Measurements from ENCODE around the gene ZNF124.

ZNF124 gene

GRCh38 chr1:247115545-247115944, 56.3 kb downstream of the ZNF124 start:
- H3K4me3 ChIP-seq (ENCODE audit: low read length): no peak overlapping the region
- H2AFZ ChIP-seq (ENCODE audit: low read depth, low read length): no peak overlapping the region
- H3K4me2 ChIP-seq (ENCODE audit: low read length): no peak overlapping the region
- H3K27ac ChIP-seq (ENCODE audit: low read length): no peak overlapping the region
- TF ChIP-seq CTCF (IDR thresholded peaks at IDR 0.05; ENCODE audit: low read depth, low read length) (no peak), EZH2phosphoT487 (IDR thresholded peaks at IDR 0.05; ENCODE audit: low read depth) (no peak)
- H3K36me3 ChIP-seq (replicated peaks; ENCODE audit: low read depth, low read length): no peaks in the 10 kb centered on the region
- H3K4me1 ChIP-seq (ENCODE audit: low read length): no peaks in the 10 kb centered on the region
- H3K9me3 ChIP-seq (ENCODE audit: insufficient read depth, low read length): no peaks in the 10 kb centered on the region
- H4K20me1 ChIP-seq (ENCODE audit: insufficient read depth, low read length): no peaks in the 10 kb centered on the region
- no peaks in the 10 kb centered on the region for H3K79me2 ChIP-seq (ENCODE audit: low read length)
- H3K27me3 ChIP-seq (ENCODE audit: low read depth, low read length): no peaks in the 10 kb centered on the region
- H3K9ac ChIP-seq (ENCODE audit: low read length): no peak overlapping the region

- no peak overlapping the region for H3K27ac ChIP-seq (ENCODE audit: low read length)
- H3K9ac ChIP-seq (ENCODE audit: low read length): no peak overlapping the region
- TF ChIP-seq CTCF (IDR thresholded peaks at IDR 0.05; ENCODE audit: low read depth, low read length) (no peak), EZH2phosphoT487 (IDR thresholded peaks at IDR 0.05; ENCODE audit: low read depth) (no peak)
- H3K79me2 ChIP-seq (ENCODE audit: low read length): no peaks in the 10 kb centered on the region
- no peaks in the 10 kb centered on the region for H3K27me3 ChIP-seq (ENCODE audit: low read depth, low read length)
- H2AFZ ChIP-seq (ENCODE audit: low read depth, low read length): no peak overlapping the region
- no peaks in the 10 kb centered on the region for H3K9me3 ChIP-seq (ENCODE audit: insufficient read depth, low read length)
- no peak overlapping the region for H3K4me3 ChIP-seq (ENCODE audit: low read length)
- H3K4me2 ChIP-seq (ENCODE audit: low read length): no peak overlapping the region
- no peaks in the 10 kb centered on the region for H3K36me3 ChIP-seq (replicated peaks; ENCODE audit: low read depth, low read length)
- H4K20me1 ChIP-seq (ENCODE audit: insufficient read depth, low read length): no peaks in the 10 kb centered on the region
- H3K4me1 ChIP-seq (ENCODE audit: low read length): no peaks in the 10 kb centered on the region
Observed at GRCh38 chr1:247115141-247115510, 56.7 kb downstream of the ZNF124 start.

DNA sequence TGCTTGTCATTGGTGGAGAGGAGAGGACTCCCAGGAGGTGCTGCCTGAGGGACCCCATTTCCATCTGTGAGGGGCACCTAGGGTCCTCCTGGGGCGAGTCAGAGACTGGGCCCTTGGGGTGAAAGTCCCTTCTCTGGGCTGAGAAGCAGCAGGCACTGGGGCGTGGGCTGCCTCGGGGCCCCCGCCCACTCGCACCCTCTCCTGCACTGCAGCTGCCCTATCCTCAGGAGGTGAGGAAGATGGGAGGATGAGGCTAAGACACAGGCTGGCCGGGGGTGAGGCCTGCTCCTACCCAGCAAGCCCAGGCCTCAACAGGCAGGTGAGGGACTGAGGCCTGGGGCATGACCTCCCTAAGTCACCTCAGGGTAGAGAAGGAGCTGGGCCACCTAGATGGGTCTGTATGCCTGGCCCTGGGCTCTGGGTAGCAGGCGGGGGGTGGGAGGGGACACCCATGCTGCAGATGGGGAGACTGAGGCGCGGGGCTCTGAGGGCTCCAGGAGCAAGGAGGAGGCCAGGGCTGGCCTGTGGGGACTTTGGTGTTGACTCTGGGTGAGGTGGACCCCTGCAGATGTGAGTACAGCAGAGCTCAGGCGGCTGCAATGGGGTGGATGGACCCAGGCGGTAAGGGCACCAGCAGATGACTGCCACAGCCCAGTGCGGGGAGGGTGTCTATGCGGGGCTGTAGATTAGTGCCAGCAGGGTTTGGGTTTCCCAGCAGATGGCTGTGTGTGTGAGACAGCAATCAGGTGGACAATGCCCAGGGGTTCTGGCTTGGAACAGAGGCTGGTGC, 57.3 kb downstream of the ZNF124 start:
- H3K9ac ChIP-seq (ENCODE audit: low read length): no peak overlapping the region
- no peak overlapping the region for H2AFZ ChIP-seq (ENCODE audit: low read depth, low read length)
- H3K79me2 ChIP-seq (ENCODE audit: low read length): no peaks in the 10 kb centered on the region
- no peaks in the 10 kb centered on the region for H4K20me1 ChIP-seq (ENCODE audit: insufficient read depth, low read length)
- TF ChIP-seq CTCF (IDR thresholded peaks at IDR 0.05; ENCODE audit: low read depth, low read length): no peak
- TF ChIP-seq EZH2phosphoT487 (IDR thresholded peaks at IDR 0.05; ENCODE audit: low read depth): no peak
- H3K27me3 ChIP-seq (ENCODE audit: low read depth, low read length): no peaks in the 10 kb centered on the region
- H3K36me3 ChIP-seq (replicated peaks; ENCODE audit: low read depth, low read length): no peaks in the 10 kb centered on the region
- no peak overlapping the region for H3K4me3 ChIP-seq (ENCODE audit: low read length)
- H3K27ac ChIP-seq (ENCODE audit: low read length): no peak overlapping the region
- no peaks in the 10 kb centered on the region for H3K9me3 ChIP-seq (ENCODE audit: insufficient read depth, low read length)
- H3K4me1 ChIP-seq (ENCODE audit: low read length): no peaks in the 10 kb centered on the region
- no peak overlapping the region for H3K4me2 ChIP-seq (ENCODE audit: low read length)

GRCh38 chr1:247113733-247114271, 58.0 kb downstream of the ZNF124 start:
- TF ChIP-seq EZH2phosphoT487 (IDR thresholded peaks at IDR 0.05; ENCODE audit: low read depth) (no peak), CTCF (IDR thresholded peaks at IDR 0.05; ENCODE audit: low read depth, low read length) (no peak)
- Histone ChIP-seq H3K9ac (ENCODE audit: low read length) (no peak overlapping the region), H3K4me3 (ENCODE audit: low read length) (no peak overlapping the region), H3K27me3 (ENCODE audit: low read depth, low read length) (no peaks in the 10 kb centered on the region), H3K27ac (ENCODE audit: low read length) (no peak overlapping the region), H3K9me3 (ENCODE audit: insufficient read depth, low read length) (no peaks in the 10 kb centered on the region), H4K20me1 (ENCODE audit: insufficient read depth, low read length) (no peaks in the 10 kb centered on the region), H3K4me2 (ENCODE audit: low read length) (no peak overlapping the region), H3K36me3 (replicated peaks; ENCODE audit: low read depth, low read length) (no peaks in the 10 kb centered on the region), H3K4me1 (ENCODE audit: low read length) (no peaks in the 10 kb centered on the region), H3K79me2 (ENCODE audit: low read length) (no peaks in the 10 kb centered on the region), H2AFZ (ENCODE audit: low read depth, low read length) (no peak overlapping the region)
